Retinal pigment epithelial cell (primary cell): ENCODE measurements around the gene TMOD3.

Source experiments
- DNase-seq: peaks from one replicate; pipeline ENCODE4 v3.0.0-alpha.2; 2010; ENCODE audit warnings: low read depth
- H3K4me3 ChIP-seq: 2 replicates; pipeline ENCODE4 v1.5.1; 2011; ENCODE audit warnings: mild to moderate bottlenecking, low read length, control low read depth, moderate library complexity
- TF ChIP-seq, protein P1 (sequence below): conservative IDR thresholded peaks from 2 replicates; pipeline ENCODE4 v1.5.1; 2011; ENCODE audit warnings: low read depth, low read length, control low read depth, inconsistent platforms

The TMOD3 gene

DNA sequence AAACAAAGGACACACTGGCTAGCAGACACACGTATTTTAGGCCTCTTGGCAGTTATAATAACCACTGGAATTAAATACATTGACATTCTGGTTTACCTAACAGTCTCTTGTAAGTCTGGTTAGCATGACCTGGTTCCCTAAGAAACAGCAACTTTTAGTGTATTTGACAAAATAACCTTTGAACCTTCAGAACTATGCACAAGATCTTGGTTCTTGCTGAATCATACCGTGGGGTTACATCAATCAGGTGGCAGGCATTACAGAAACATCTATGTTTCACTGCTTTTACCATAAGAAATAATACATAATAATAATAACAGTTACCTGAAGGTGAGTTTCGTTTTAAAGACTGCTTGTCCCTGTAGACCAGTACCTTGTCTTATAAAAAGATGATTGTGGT lies 123.4 kb downstream of the TMOD3 start:
- TF ChIP-seq, protein P1, sequence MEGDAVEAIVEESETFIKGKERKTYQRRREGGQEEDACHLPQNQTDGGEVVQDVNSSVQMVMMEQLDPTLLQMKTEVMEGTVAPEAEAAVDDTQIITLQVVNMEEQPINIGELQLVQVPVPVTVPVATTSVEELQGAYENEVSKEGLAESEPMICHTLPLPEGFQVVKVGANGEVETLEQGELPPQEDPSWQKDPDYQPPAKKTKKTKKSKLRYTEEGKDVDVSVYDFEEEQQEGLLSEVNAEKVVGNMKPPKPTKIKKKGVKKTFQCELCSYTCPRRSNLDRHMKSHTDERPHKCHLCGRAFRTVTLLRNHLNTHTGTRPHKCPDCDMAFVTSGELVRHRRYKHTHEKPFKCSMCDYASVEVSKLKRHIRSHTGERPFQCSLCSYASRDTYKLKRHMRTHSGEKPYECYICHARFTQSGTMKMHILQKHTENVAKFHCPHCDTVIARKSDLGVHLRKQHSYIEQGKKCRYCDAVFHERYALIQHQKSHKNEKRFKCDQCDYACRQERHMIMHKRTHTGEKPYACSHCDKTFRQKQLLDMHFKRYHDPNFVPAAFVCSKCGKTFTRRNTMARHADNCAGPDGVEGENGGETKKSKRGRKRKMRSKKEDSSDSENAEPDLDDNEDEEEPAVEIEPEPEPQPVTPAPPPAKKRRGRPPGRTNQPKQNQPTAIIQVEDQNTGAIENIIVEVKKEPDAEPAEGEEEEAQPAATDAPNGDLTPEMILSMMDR = no peak
- no peak overlapping the region for H3K4me3 ChIP-seq
- no peak for DNase-seq

DNA sequence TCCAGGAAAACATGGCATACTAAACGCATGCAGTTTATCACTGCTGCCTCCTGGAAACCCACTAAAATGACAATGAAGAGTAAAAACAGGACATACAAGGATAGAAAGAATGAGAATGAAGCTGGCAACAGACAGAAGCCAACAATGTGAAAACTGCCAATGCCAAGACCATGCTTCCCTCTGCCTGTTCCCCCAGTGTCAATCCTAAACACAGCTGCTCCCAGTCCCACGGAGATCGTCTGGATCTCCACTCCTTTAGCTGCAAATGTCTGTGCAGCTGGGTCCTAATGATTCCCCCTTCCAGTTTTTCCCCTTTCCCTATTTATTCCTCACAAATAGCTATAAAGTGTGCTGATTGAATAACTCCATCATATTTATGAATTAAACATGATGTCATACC lies 126.1 kb downstream of the TMOD3 start:
- TF ChIP-seq, protein P1 = no peak
- H3K4me3 ChIP-seq = no peak overlapping the region
- no peak for DNase-seq
